H1 (cell line): Measurements from ENCODE around the gene ADCY2. TPM values are rescaled to one million over a fixed set of nuclear protein-coding genes. Genes with fewer than 3 reads are reported as not detected.

Source experiments
- CTCF ChIA-PET: fragments of 300-600 bp; sonication (Branson Sonifier 250); formaldehyde crosslinking; loops from one replicate; lab custom pipeline; 2021; ENCODE audit not compliant: partially characterized antibody; lab: Charles Lee
- POLR2A ChIA-PET: fragments of 300-600 bp; sonication (Branson Sonifier 250); formaldehyde crosslinking; loops from one replicate; lab custom pipeline; 2021; ENCODE audit warnings: inconsistent platforms; ENCODE audit not compliant: partially characterized antibody; lab: Charles Lee
- DNase-seq, 2 experiments: peaks; one replicate each; pipeline versions ENCODE4 v3.0.0 to v3.0.0-alpha.2; 2010 to 2022; ENCODE audit warnings: low spot score in 2 of 2, low read depth in 1 of 2, mixed read lengths in 1 of 2
- FAIRE-seq: peaks from 2 replicates; lab custom pipeline; 2011; peaks lifted over from hg19 to GRCh38; lab: Jason Lieb, UNC
- H2AFZ ChIP-seq: 2 replicates; pipeline ENCODE4 v1.8.1; 2012; ENCODE audit warnings: low read length, inconsistent platforms
- H2AK5ac ChIP-seq: 2 replicates; pipeline ENCODE4 v1.6.1; 2013; ENCODE audit warnings: low read depth, low read length
- H2BK120ac ChIP-seq: replicated peaks from 2 replicates; pipeline ENCODE3; 2013; ENCODE audit warnings: low read depth, low read length, inconsistent platforms
- H2BK12ac ChIP-seq: 2 replicates; pipeline ENCODE4 v1.6.1; 2013; ENCODE audit warnings: low read depth, low read length
- H2BK15ac ChIP-seq: 2 replicates; pipeline ENCODE4 v1.6.1; 2013; ENCODE audit warnings: low read length
- H2BK20ac ChIP-seq: 2 replicates; pipeline ENCODE4 v1.6.1; 2013; ENCODE audit warnings: low read length
- H2BK5ac ChIP-seq: 2 replicates; pipeline ENCODE4 v1.6.1; 2013; ENCODE audit warnings: low read depth, low read length
- H3K14ac ChIP-seq: 2 replicates; pipeline ENCODE4 v1.6.1; 2013; ENCODE audit warnings: inconsistent platforms; ENCODE audit not compliant: insufficient read length
- H3K18ac ChIP-seq: 2 replicates; pipeline ENCODE4 v1.6.1; 2013; ENCODE audit warnings: low read length; ENCODE audit errors: extremely low read depth
- H3K23ac ChIP-seq: 2 replicates; pipeline ENCODE4 v1.6.1; 2013; ENCODE audit warnings: inconsistent platforms; ENCODE audit not compliant: insufficient read length
- H3K23me2 ChIP-seq: 2 replicates; pipeline ENCODE4 v1.6.1; 2013; ENCODE audit warnings: low read depth, low read length
- H3K27ac ChIP-seq: 2 replicates; pipeline ENCODE4 v1.6.1; 2011; ENCODE audit warnings: low read depth, low read length, inconsistent platforms
- H3K27me3 ChIP-seq, 4 experiments: replicated peaks in 1 of 4; 1 replicate in 1 of 4; 2 replicates in 3 of 4; pipeline versions ENCODE4 v1.6.1 to v1.8.1; 2011 to 2013; ENCODE audit warnings: low read length in 3 of 4, mild to moderate bottlenecking in 3 of 4, inconsistent platforms in 2 of 4, mixed read lengths in 2 of 4, moderate library complexity in 1 of 4; ENCODE audit not compliant: control insufficient read depth in 3 of 4, insufficient read depth in 3 of 4; ENCODE audit errors: extremely low read depth in 1 of 4
- H3K36me3 ChIP-seq, 4 experiments: 2 replicates each; pipeline versions ENCODE4 v1.6.1 to v1.8.1; 2011 to 2013; ENCODE audit warnings: mild to moderate bottlenecking in 4 of 4, low read length in 3 of 4, moderate library complexity in 2 of 4, control low read depth in 1 of 4, inconsistent platforms in 1 of 4; ENCODE audit not compliant: insufficient read depth in 4 of 4, control insufficient read depth in 2 of 4
- H3K4ac ChIP-seq: replicated peaks from 2 replicates; pipeline ENCODE3; 2013; ENCODE audit warnings: low read length, low read depth, mixed read lengths, inconsistent platforms; ENCODE audit not compliant: insufficient read length
- H3K4me1 ChIP-seq, 4 experiments: replicated peaks in 1 of 4; 1 replicate in 1 of 4; 2 replicates in 3 of 4; pipeline versions ENCODE4 v1.6.1 to v1.8.1; 2011 to 2013; ENCODE audit warnings: low read length in 3 of 4, inconsistent platforms in 2 of 4, mixed read lengths in 1 of 4; ENCODE audit not compliant: insufficient read depth in 4 of 4, control insufficient read depth in 3 of 4
- H3K4me2 ChIP-seq, 2 experiments: 2 replicates each; pipeline versions ENCODE4 v1.6.1 to v1.8.1; 2011 to 2013; ENCODE audit warnings: low read depth in 2 of 2, low read length in 2 of 2, control low read depth in 1 of 2, inconsistent platforms in 1 of 2, mild to moderate bottlenecking in 1 of 2; ENCODE audit not compliant: insufficient read depth in 1 of 2
- H3K4me3 ChIP-seq, 4 experiments: fragments of 200-600, 300-600 bp in 1 of 4; sonication (generic), shearing (Covaris generic), sonication (Bioruptor Twin) in 1 of 4; 2 replicates each; pipeline versions ENCODE4 v1.5.1 to v1.8.1; 2011 to 2016; ENCODE audit warnings: low read length in 4 of 4, low read depth in 3 of 4, control low read depth in 2 of 4, inconsistent platforms in 2 of 4, mild to moderate bottlenecking in 2 of 4, mixed read lengths in 1 of 4, moderate library complexity in 1 of 4; ENCODE audit not compliant: insufficient read depth in 2 of 4; ENCODE audit errors: extremely low read depth in 1 of 4
- H3K56ac ChIP-seq: replicated peaks from 2 replicates; pipeline ENCODE3; 2013; ENCODE audit warnings: low read depth, mild to moderate bottlenecking, mixed read lengths, low read length, inconsistent platforms; ENCODE audit not compliant: insufficient read length
- H3K79me1 ChIP-seq: 2 replicates; pipeline ENCODE4 v1.6.1; 2013; ENCODE audit warnings: low read depth, low read length, control low read depth
- H3K79me2 ChIP-seq, 2 experiments: 2 replicates each; pipeline versions ENCODE4 v1.6.1 to v1.8.1; 2012 to 2013; ENCODE audit warnings: low read length in 2 of 2, mild to moderate bottlenecking in 2 of 2, inconsistent platforms in 1 of 2; ENCODE audit not compliant: insufficient read depth in 2 of 2, control insufficient read depth in 1 of 2
- H3K9ac ChIP-seq, 4 experiments: replicated peaks in 1 of 4; 1 replicate in 1 of 4; 2 replicates in 3 of 4; pipeline versions ENCODE4 v1.6.1 to v1.8.1; 2011 to 2013; ENCODE audit warnings: low read depth in 3 of 4, low read length in 3 of 4, control low read depth in 2 of 4, mild to moderate bottlenecking in 2 of 4, moderate library complexity in 2 of 4, inconsistent platforms in 1 of 4; ENCODE audit errors: extremely low read depth in 1 of 4
- H3K9me3 ChIP-seq, 2 experiments: 2 replicates each; pipeline versions ENCODE4 v1.6.1 to v1.8.1; 2012 to 2013; ENCODE audit warnings: mild to moderate bottlenecking in 2 of 2, moderate library complexity in 2 of 2, control low read depth in 1 of 2, inconsistent platforms in 1 of 2, low read depth in 1 of 2, low read length in 1 of 2, mixed read lengths in 1 of 2; ENCODE audit not compliant: insufficient read depth in 2 of 2
- H4K20me1 ChIP-seq, 2 experiments: replicated peaks in 1 of 2; 2 replicates each; pipeline versions ENCODE3 to v1.8.1; 2011 to 2013; ENCODE audit warnings: inconsistent platforms in 2 of 2, low read length in 2 of 2, mild to moderate bottlenecking in 1 of 2; ENCODE audit not compliant: insufficient read depth in 2 of 2, control insufficient read depth in 1 of 2
- H4K5ac ChIP-seq: 2 replicates; pipeline ENCODE4 v1.6.1; 2013; ENCODE audit warnings: low read length, low read depth, mixed read lengths, inconsistent platforms; ENCODE audit not compliant: insufficient read length
- H4K8ac ChIP-seq: 2 replicates; pipeline ENCODE4 v1.8.0; 2013; ENCODE audit warnings: mild to moderate bottlenecking, moderate library complexity, low read length, inconsistent platforms; ENCODE audit not compliant: insufficient read depth; ENCODE audit errors: extremely low read depth
- H4K91ac ChIP-seq: replicated peaks from 2 replicates; pipeline ENCODE3; 2013; ENCODE audit warnings: low read length, mixed read lengths, inconsistent platforms; ENCODE audit not compliant: insufficient read length
- WGBS, 2 experiments: shearing (Covaris generic) in 1 of 2; methylation state at CpG; one replicate each; pipeline versions ENCODE4 v1.1.6 to v1.1.7; 2013 to 2015; ENCODE audit warnings: low lambda C conversion rate in 2 of 2, mixed read lengths in 2 of 2, inconsistent platforms in 1 of 2, low coverage in 1 of 2, missing lambda C conversion rate in 1 of 2; ENCODE audit not compliant: insufficient replicate concordance in 2 of 2, insufficient coverage in 1 of 2, insufficient read length in 1 of 2; ENCODE audit errors: extremely low coverage in 1 of 2, missing lambda C conversion rate in 1 of 2; 5-methylcytosine and 5-hydroxymethylcytosine counted together
- polyA plus RNA-seq, 7 experiments: library from polyadenylated mRNA; depleted of rRNA in 3 of 7; stranded (reverse) in 5 of 7; unstranded in 2 of 7; fragments of >200 nt in 5 of 7; fragments of 200-250 nt in 2 of 7; gene quantifications; 1 replicate in 5 of 7; 2 replicates in 1 of 7; 4 replicates in 1 of 7; pipeline versions ENCODE4 v1.2.1 to v1.2.3, GENCODE V29; 2011 to 2013; ENCODE audit warnings: missing spikeins in 2 of 7, mixed read lengths in 2 of 7
- total RNA-seq: library from RNA; stranded (reverse); fragmentation: NEBNext Ultra II Directional; extraction: Animal tissue kit (Norgen Biotek cat#: 25700); gene quantifications from 2 replicates; pipeline ENCODE4 v1.2.1, GENCODE V29; 2021
- TF ChIP-seq, protein P1 (sequence below): IDR thresholded peaks from 2 replicates; pipeline ENCODE4 v1.6.1; 2011; ENCODE audit warnings: low read depth, mild to moderate bottlenecking, low read length; ENCODE audit not compliant: insufficient read depth

ADCY2 gene
- total and polyA plus RNA-seq, 2 of the 8 experiments (the other 6 are each of a cell fraction or from before 2014, with no cell fraction given), result 35.8 to 122 TPM

DNA sequence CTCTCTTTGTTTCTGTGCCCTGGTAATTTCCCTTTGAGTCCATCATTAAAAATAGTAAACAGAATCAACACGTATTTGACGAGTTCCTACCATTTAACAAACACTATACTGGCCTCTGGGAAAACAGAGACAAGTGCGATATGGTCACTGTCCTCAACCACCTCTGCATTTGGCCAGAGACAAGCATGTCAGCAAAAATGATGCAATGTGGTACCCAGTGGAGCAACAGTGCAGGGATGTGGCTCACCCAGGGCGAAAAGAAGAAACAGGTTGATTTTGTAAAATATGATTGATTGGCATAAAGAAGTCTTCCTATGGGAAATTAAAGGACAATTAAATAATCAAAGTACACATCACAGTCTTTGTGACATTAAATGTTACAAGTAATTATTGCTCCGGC lies 355.9 kb downstream of the ADCY2 start:
- H3K4ac ChIP-seq, result no peak overlapping the region
- H3K4me3 ChIP-seq, result no peak overlapping the region
- no peaks in the 10 kb centered on the region for H3K79me1 ChIP-seq
- no peaks in the 10 kb centered on the region for H3K4me1 ChIP-seq
- no peak overlapping the region for H3K18ac ChIP-seq
- FAIRE-seq, result no peak
- H4K8ac ChIP-seq, result no peak overlapping the region
- H3K23ac ChIP-seq, result no peak overlapping the region
- no peak overlapping the region for H2AK5ac ChIP-seq
- no peaks in the 10 kb centered on the region for H3K79me2 ChIP-seq
- no peak overlapping the region for H4K5ac ChIP-seq
- no peak overlapping the region for H4K91ac ChIP-seq
- no peak overlapping the region for H2BK12ac ChIP-seq
- H3K56ac ChIP-seq, result no peak overlapping the region
- POLR2A ChIA-PET, result no interaction called here
- peaks cover 0 to 2% of the 10 kb centered on the region in 2 experiments for H4K20me1 ChIP-seq
- DNase-seq, result no peak
- H2BK15ac ChIP-seq, result no peak overlapping the region
- H2BK120ac ChIP-seq, result no peak overlapping the region
- no peak overlapping the region for H2BK5ac ChIP-seq
- no peak overlapping the region for H3K4me2 ChIP-seq
- 91% methylated on average over 5 of the region's 5 CpGs; no CpG with 5 or more reads in 1 of the 2 experiments for WGBS, 2 experiments
- H2BK20ac ChIP-seq, result no peak overlapping the region
- peaks cover 0 to 10% (median 1%) of the 10 kb centered on the region in 4 experiments; a peak in 3 of 8 replicates for H3K36me3 ChIP-seq
- no peak overlapping the region for H3K14ac ChIP-seq
- no peaks in the 10 kb centered on the region for H3K27me3 ChIP-seq
- no peaks in the 10 kb centered on the region for H3K23me2 ChIP-seq
- H2AFZ ChIP-seq, result no peak overlapping the region
- CTCF ChIA-PET, result interaction anchor here (0.7 to 9.2 kb wide), 7 partner anchors 10 to 932 kb away, joined by 3 to 61 read pairs (median 3); no protein-coding TSS in a partner anchor
- H3K9ac ChIP-seq, result no peak overlapping the region
- no peaks in the 10 kb centered on the region for H3K9me3 ChIP-seq
- H3K27ac ChIP-seq, result no peak overlapping the region
- TF ChIP-seq, protein P1, sequence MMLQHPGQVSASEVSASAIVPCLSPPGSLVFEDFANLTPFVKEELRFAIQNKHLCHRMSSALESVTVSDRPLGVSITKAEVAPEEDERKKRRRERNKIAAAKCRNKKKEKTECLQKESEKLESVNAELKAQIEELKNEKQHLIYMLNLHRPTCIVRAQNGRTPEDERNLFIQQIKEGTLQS, result no peak
